SK-N-SH treated with all-trans-retinoic acid at 6 μM for 48 hours (cell line): ENCODE measurements around the gene MDFIC2.

Experiments used
- ATAC-seq: fragments of 200-7000 bp; cut with Tn5 transposase; 3 replicates; pipeline ENCODE4 v1.9.1; 2020; ENCODE audit warnings: mild to moderate bottlenecking, moderate library complexity
- ARNTL ChIP-seq: fragments of 450-650 bp; formaldehyde crosslinking; IDR thresholded peaks from 2 replicates; pipeline ENCODE4 v1.5.0; 2020; ENCODE audit warnings: low read depth, mild to moderate bottlenecking, moderate library complexity, borderline replicate concordance
- BACH2 ChIP-seq: fragments of 250-450 bp; sonication (Bioruptor Pico); IDR thresholded peaks from 2 replicates; pipeline ENCODE4 v1.9.0; 2021; ENCODE audit warnings: mild to moderate bottlenecking, borderline replicate concordance
- CSDC2 ChIP-seq: fragments of 250-450 bp; sonication (Bioruptor Pico); IDR thresholded peaks from 2 replicates; pipeline ENCODE4 v1.5.0; 2020; ENCODE audit warnings: mild to moderate bottlenecking, moderate library complexity
- ESRRG ChIP-seq: fragments of 250-450 bp; sonication (Bioruptor Pico); IDR thresholded peaks from 2 replicates; pipeline ENCODE4 v1.6.1; 2021; ENCODE audit warnings: mild to moderate bottlenecking
- GLIS3 ChIP-seq: fragments of 250-450 bp; sonication (Bioruptor Pico); IDR thresholded peaks from 2 replicates; pipeline ENCODE4 v1.5.0; 2020; ENCODE audit warnings: mild to moderate bottlenecking, moderate library complexity
- ISL1 ChIP-seq: fragments of 250-450 bp; sonication (Bioruptor Pico); IDR thresholded peaks from 2 replicates; pipeline ENCODE4 v2.1.2; 2022; ENCODE audit warnings: mild to moderate bottlenecking, moderate library complexity
- OSR1 ChIP-seq: fragments of 250-450 bp; sonication (Bioruptor Pico); IDR thresholded peaks from 2 replicates; pipeline ENCODE4 v1.8.0; 2022; ENCODE audit warnings: moderate library complexity, mild to moderate bottlenecking, inconsistent platforms
- PPARA ChIP-seq: fragments of 250-450 bp; sonication (Bioruptor Pico); IDR thresholded peaks from 2 replicates; pipeline ENCODE4 v1.5.0; 2020; ENCODE audit warnings: mild to moderate bottlenecking, borderline replicate concordance
- RARB ChIP-seq: fragments of 250-450 bp; sonication (Bioruptor Pico); IDR thresholded peaks from 2 replicates; pipeline ENCODE4 v1.8.0; 2021; ENCODE audit warnings: mild to moderate bottlenecking, moderate library complexity
- SNAI2 ChIP-seq: fragments of 250-450 bp; sonication (Bioruptor Pico); IDR thresholded peaks from 2 replicates; pipeline ENCODE4 v1.5.0; 2020; ENCODE audit warnings: mild to moderate bottlenecking, moderate library complexity
- TCF4 ChIP-seq: fragments of 250-450 bp; sonication (Bioruptor Pico); IDR thresholded peaks from 2 replicates; pipeline ENCODE4 v1.8.0; 2021; ENCODE audit warnings: mild to moderate bottlenecking, moderate library complexity, borderline replicate concordance
- TOX ChIP-seq: fragments of 250-450 bp; sonication (Bioruptor Pico); IDR thresholded peaks from 2 replicates; pipeline ENCODE4 v1.8.0; 2021; ENCODE audit warnings: mild to moderate bottlenecking, moderate library complexity, borderline replicate concordance
- ZC3H10 ChIP-seq: fragments of 250-450 bp; sonication (Bioruptor Pico); IDR thresholded peaks from 2 replicates; pipeline ENCODE4 v1.5.1; 2021; ENCODE audit warnings: mild to moderate bottlenecking, moderate library complexity
- ZFP3 ChIP-seq: fragments of 250-450 bp; sonication (Bioruptor Pico); IDR thresholded peaks from 2 replicates; pipeline ENCODE4 v1.5.0; 2020; ENCODE audit warnings: mild to moderate bottlenecking, moderate library complexity
- ZFP30 ChIP-seq: fragments of 450-650 bp; formaldehyde crosslinking; IDR thresholded peaks from 2 replicates; pipeline ENCODE4 v1.5.0; 2022; ENCODE audit warnings: mild to moderate bottlenecking, moderate library complexity
- ZNF70 ChIP-seq: fragments of 450-650 bp; formaldehyde crosslinking; IDR thresholded peaks from 2 replicates; pipeline ENCODE4 v1.5.0; 2020; ENCODE audit warnings: mild to moderate bottlenecking, moderate library complexity
- ZNF8 ChIP-seq: fragments of 450-650 bp; formaldehyde crosslinking; IDR thresholded peaks from 2 replicates; pipeline ENCODE4 v1.5.0; 2020; ENCODE audit warnings: mild to moderate bottlenecking, moderate library complexity
- TF ChIP-seq, protein P1 (sequence below): fragments of 250-450 bp; sonication (Bioruptor Pico); IDR thresholded peaks from 2 replicates; pipeline ENCODE4 v1.8.0; 2020; ENCODE audit warnings: mild to moderate bottlenecking, moderate library complexity, borderline replicate concordance
- TF ChIP-seq, protein P2 (sequence below): fragments of 250-450 bp; sonication (Bioruptor Pico); IDR thresholded peaks from 2 replicates; pipeline ENCODE4 v1.5.1; 2020; ENCODE audit warnings: low read depth, mild to moderate bottlenecking, moderate library complexity
- TF ChIP-seq, protein P3 (sequence below): fragments of 250-450 bp; sonication (Bioruptor Pico); IDR thresholded peaks from 2 replicates; pipeline ENCODE4 v1.5.1; 2021; ENCODE audit warnings: mild to moderate bottlenecking, moderate library complexity
- TF ChIP-seq, protein P4 (sequence below): fragments of 250-450 bp; sonication (Bioruptor Pico); IDR thresholded peaks from 2 replicates; pipeline ENCODE4 v1.5.0; 2020; ENCODE audit warnings: mild to moderate bottlenecking, moderate library complexity

MDFIC2 gene

GRCh38 chr3:70233112-70233511 is 79.3 kb downstream of the MDFIC2 start (continued):
- TF ChIP-seq, protein P1, sequence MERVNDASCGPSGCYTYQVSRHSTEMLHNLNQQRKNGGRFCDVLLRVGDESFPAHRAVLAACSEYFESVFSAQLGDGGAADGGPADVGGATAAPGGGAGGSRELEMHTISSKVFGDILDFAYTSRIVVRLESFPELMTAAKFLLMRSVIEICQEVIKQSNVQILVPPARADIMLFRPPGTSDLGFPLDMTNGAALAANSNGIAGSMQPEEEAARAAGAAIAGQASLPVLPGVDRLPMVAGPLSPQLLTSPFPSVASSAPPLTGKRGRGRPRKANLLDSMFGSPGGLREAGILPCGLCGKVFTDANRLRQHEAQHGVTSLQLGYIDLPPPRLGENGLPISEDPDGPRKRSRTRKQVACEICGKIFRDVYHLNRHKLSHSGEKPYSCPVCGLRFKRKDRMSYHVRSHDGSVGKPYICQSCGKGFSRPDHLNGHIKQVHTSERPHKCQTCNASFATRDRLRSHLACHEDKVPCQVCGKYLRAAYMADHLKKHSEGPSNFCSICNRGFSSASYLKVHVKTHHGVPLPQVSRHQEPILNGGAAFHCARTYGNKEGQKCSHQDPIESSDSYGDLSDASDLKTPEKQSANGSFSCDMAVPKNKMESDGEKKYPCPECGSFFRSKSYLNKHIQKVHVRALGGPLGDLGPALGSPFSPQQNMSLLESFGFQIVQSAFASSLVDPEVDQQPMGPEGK (CRISPR knock-in tag), result no peak
- TF ChIP-seq RARB (no peak), ISL1 (CRISPR knock-in tag) (no peak), BACH2 (no peak), SNAI2 (no peak), ESRRG (no peak)

DNA sequence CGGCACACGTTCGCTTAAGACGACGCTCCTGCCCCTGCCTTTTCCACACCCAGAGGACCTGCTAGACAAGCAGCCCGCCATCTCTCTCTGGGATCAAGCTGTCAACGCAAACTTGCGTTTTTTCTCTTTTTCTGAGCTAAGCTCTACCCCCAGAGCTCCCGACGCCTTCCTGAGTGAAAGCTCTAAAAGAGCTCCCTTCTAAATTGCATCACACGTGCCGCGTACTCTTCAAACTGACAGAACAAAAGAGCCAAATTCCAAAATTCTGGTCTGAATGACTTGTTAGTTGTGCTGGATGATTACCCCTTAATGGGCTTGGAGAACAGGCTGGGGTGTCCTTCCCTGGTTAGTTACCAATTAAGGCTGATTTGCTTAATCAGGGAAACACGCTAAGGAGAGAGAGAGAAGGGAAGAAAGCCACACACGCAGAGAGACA is 81.2 kb downstream of the MDFIC2 start:
- TF ChIP-seq SNAI2 (no peak), ZNF8 (CRISPR knock-in tag) (no peak), OSR1 (CRISPR knock-in tag) (no peak), TCF4 (no peak), ZC3H10 (no peak), GLIS3 (CRISPR knock-in tag) (no peak), TOX (CRISPR knock-in tag) (no peak), ZFP3 (CRISPR knock-in tag) (no peak), CSDC2 (CRISPR knock-in tag) (no peak)
- TF ChIP-seq, protein P1 (CRISPR knock-in tag), result no peak
- TF ChIP-seq, protein P2, sequence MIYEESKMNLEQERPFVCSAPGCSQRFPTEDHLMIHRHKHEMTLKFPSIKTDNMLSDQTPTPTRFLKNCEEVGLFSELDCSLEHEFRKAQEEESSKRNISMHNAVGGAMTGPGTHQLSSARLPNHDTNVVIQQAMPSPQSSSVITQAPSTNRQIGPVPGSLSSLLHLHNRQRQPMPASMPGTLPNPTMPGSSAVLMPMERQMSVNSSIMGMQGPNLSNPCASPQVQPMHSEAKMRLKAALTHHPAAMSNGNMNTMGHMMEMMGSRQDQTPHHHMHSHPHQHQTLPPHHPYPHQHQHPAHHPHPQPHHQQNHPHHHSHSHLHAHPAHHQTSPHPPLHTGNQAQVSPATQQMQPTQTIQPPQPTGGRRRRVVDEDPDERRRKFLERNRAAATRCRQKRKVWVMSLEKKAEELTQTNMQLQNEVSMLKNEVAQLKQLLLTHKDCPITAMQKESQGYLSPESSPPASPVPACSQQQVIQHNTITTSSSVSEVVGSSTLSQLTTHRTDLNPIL (CRISPR knock-in tag), result no peak
- ATAC-seq, result no peak

DNA sequence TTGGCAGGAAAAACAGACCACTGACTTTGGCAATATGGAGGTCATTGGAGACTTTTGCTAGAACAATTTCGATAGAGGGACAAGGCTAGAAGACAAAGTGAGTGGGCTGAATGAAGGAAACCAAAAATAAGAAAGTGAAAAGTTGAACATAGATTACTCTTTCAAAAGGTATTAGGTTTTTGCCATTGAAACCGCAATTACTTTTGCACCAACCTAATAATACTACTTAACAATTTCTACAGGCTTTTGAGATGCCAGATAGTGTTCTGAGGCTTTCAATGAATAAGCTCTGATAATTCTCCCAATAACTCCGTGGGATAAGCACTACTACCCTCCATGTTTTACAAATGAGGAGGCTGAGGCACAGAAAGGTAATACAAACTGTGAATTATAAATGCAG is 85.0 kb downstream of the MDFIC2 start:
- no peak for ATAC-seq
- no peak for TF ChIP-seq ESRRG
- no peak for TF ChIP-seq ZFP3 (CRISPR knock-in tag)
- no peak for TF ChIP-seq ZFP30 (CRISPR knock-in tag)
- TF ChIP-seq ZNF8 (CRISPR knock-in tag), result no peak
- no peak for TF ChIP-seq TCF4
- TF ChIP-seq PPARA (CRISPR knock-in tag), result no peak
- no peak for TF ChIP-seq TOX (CRISPR knock-in tag)
- TF ChIP-seq, protein P1 (CRISPR knock-in tag), result no peak
- no peak for TF ChIP-seq ISL1 (CRISPR knock-in tag)
- TF ChIP-seq, all 23 proteins: peak for 0

DNA sequence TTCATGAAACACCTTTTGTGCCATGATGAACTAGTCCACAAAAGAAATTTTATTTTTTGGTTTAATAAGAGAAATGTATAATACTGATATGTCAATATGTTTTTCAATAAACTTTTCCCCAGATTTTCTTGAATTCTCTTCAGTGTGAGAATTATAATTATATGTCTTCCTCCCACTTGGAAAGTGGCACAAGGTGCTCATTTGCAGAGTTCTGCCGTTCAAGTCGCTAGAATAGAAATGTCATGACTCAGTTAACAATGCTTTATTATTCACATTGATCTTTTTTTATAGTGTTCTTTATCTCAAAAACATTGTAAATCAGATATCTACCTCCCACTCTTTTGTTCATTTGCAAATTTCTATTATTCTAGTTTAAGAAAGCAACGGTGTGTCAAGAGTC is 87.3 kb downstream of the MDFIC2 start:
- ATAC-seq, result no peak
- TF ChIP-seq ZNF70 (no peak), ZNF8 (CRISPR knock-in tag) (no peak), SNAI2 (no peak), ISL1 (CRISPR knock-in tag) (no peak), ZC3H10 (no peak), OSR1 (CRISPR knock-in tag) (no peak), PPARA (CRISPR knock-in tag) (no peak), ZFP3 (CRISPR knock-in tag) (no peak), ZFP30 (CRISPR knock-in tag) (no peak)
- TF ChIP-seq, protein P3, sequence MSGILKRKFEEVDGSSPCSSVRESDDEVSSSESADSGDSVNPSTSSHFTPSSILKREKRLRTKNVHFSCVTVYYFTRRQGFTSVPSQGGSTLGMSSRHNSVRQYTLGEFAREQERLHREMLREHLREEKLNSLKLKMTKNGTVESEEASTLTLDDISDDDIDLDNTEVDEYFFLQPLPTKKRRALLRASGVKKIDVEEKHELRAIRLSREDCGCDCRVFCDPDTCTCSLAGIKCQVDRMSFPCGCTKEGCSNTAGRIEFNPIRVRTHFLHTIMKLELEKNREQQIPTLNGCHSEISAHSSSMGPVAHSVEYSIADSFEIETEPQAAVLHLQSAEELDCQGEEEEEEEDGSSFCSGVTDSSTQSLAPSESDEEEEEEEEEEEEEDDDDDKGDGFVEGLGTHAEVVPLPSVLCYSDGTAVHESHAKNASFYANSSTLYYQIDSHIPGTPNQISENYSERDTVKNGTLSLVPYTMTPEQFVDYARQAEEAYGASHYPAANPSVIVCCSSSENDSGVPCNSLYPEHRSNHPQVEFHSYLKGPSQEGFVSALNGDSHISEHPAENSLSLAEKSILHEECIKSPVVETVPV (CRISPR knock-in tag), result no peak

GRCh38 chr3:70224337-70224736 is 88.1 kb downstream of the MDFIC2 start:
- no peak for ATAC-seq
- TF ChIP-seq, protein P4, sequence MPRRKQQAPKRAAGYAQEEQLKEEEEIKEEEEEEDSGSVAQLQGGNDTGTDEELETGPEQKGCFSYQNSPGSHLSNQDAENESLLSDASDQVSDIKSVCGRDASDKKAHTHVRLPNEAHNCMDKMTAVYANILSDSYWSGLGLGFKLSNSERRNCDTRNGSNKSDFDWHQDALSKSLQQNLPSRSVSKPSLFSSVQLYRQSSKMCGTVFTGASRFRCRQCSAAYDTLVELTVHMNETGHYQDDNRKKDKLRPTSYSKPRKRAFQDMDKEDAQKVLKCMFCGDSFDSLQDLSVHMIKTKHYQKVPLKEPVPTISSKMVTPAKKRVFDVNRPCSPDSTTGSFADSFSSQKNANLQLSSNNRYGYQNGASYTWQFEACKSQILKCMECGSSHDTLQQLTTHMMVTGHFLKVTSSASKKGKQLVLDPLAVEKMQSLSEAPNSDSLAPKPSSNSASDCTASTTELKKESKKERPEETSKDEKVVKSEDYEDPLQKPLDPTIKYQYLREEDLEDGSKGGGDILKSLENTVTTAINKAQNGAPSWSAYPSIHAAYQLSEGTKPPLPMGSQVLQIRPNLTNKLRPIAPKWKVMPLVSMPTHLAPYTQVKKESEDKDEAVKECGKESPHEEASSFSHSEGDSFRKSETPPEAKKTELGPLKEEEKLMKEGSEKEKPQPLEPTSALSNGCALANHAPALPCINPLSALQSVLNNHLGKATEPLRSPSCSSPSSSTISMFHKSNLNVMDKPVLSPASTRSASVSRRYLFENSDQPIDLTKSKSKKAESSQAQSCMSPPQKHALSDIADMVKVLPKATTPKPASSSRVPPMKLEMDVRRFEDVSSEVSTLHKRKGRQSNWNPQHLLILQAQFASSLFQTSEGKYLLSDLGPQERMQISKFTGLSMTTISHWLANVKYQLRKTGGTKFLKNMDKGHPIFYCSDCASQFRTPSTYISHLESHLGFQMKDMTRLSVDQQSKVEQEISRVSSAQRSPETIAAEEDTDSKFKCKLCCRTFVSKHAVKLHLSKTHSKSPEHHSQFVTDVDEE (CRISPR knock-in tag), result no peak
- TF ChIP-seq ZFP30 (CRISPR knock-in tag) (no peak), GLIS3 (CRISPR knock-in tag) (no peak), SNAI2 (no peak), ISL1 (CRISPR knock-in tag) (no peak), ZNF8 (CRISPR knock-in tag) (no peak), ARNTL (no peak), TCF4 (no peak), CSDC2 (CRISPR knock-in tag) (no peak)
- TF ChIP-seq, protein P2 (CRISPR knock-in tag), result no peak
